HepG2 (cell line): ENCODE results near the gene OR2M5. TPM values are rescaled to one million over a fixed set of nuclear protein-coding genes. Genes with fewer than 3 reads are reported as not detected.

Experiments
- ATAC-seq: fragments of 200-7000 bp; cut with Tn5 transposase; 3 replicates; pipeline ENCODE4 v1.9.1; 2020; ENCODE audit warnings: mild to moderate bottlenecking, moderate library complexity
- BruUV-seq: library from RNA; stranded (reverse); fragments of 400-500 nt; replicated peaks from 2 replicates; lab custom pipeline; 2021; lab: Mats Ljungman, UMichigan
- CTCF ChIA-PET: fragments of 300-600 bp; formaldehyde crosslinking; extraction: SDS; loops from one replicate; lab custom pipeline; 2021; ENCODE audit warnings: low total read pairs, inconsistent platforms, low intra/inter-chr PET ratio; lab: Yijun Ruan, JAX
- POLR2A ChIA-PET: fragments of 350-600 bp; sonication (Branson Sonifier 250); formaldehyde crosslinking; loops from one replicate; lab custom pipeline; 2020; ENCODE audit warnings: antibody characterized with exemption, inconsistent platforms; lab: Yijun Ruan, JAX
- DNase-seq: peaks from one replicate; pipeline ENCODE4 v3.0.0-alpha.2; 2015; ENCODE audit warnings: low spot score
- FAIRE-seq: peaks from 3 replicates; lab custom pipeline; 2011; peaks lifted over from hg19 to GRCh38; lab: Jason Lieb, UNC
- H2AFZ ChIP-seq: one replicate; pipeline ENCODE4 v1.6.1; 2011; ENCODE audit warnings: low read length, inconsistent platforms
- H3K27ac ChIP-seq: fragments of 300-600 bp; 3 replicates; pipeline ENCODE4 v1.8.0; 2011; ENCODE audit warnings: mixed run types, mild to moderate bottlenecking, mixed read lengths, low read length, inconsistent platforms; ENCODE audit not compliant: insufficient read depth; ENCODE audit errors: extremely low read length
- H3K27me3 ChIP-seq, 2 experiments: fragments of 200-600 bp in 1 of 2; 2 replicates in 1 of 2; 3 replicates in 1 of 2; pipeline versions ENCODE4 v1.6.0 to v1.8.0; 2011; ENCODE audit warnings: low read length in 2 of 2, mild to moderate bottlenecking in 2 of 2, moderate library complexity in 2 of 2, inconsistent platforms in 1 of 2; ENCODE audit not compliant: insufficient read depth in 2 of 2, control insufficient read depth in 1 of 2
- H3K36me3 ChIP-seq, 2 experiments: fragments of 200-600 bp in 1 of 2; replicated peaks in 1 of 2; 2 replicates in 1 of 2; 3 replicates in 1 of 2; pipeline versions ENCODE4 v1.5.1 to v1.8.0; 2011; ENCODE audit warnings: low read length in 2 of 2, inconsistent platforms in 1 of 2; ENCODE audit not compliant: insufficient read depth in 2 of 2, control insufficient read depth in 1 of 2
- H3K4me1 ChIP-seq: 2 replicates; pipeline ENCODE4 v1.5.1; 2012; ENCODE audit warnings: low read length, inconsistent platforms; ENCODE audit not compliant: insufficient read depth
- H3K4me2 ChIP-seq: 2 replicates; pipeline ENCODE4 v1.6.0; 2011; ENCODE audit warnings: low read depth, low read length, inconsistent platforms
- H3K4me3 ChIP-seq, 3 experiments: fragments of 200-600 bp in 1 of 3; sonication (generic), shearing (Covaris generic) in 1 of 3; replicated peaks in 1 of 3; 2 replicates each; pipeline ENCODE4 v1.5.1; 2011 to 2016; ENCODE audit warnings: low read length in 3 of 3, inconsistent platforms in 2 of 3, low read depth in 2 of 3, mild to moderate bottlenecking in 2 of 3, control low read depth in 1 of 3, mixed read lengths in 1 of 3; ENCODE audit not compliant: insufficient read depth in 1 of 3
- H3K79me2 ChIP-seq: one replicate; pipeline ENCODE4 v1.6.1; 2011; ENCODE audit warnings: low read length, inconsistent platforms; ENCODE audit not compliant: insufficient read depth
- H3K9ac ChIP-seq: 2 replicates; pipeline ENCODE4 v1.6.0; 2011; ENCODE audit warnings: mild to moderate bottlenecking, low read depth, low read length, inconsistent platforms; ENCODE audit not compliant: insufficient read depth
- H3K9me3 ChIP-seq: 2 replicates; pipeline ENCODE4 v1.5.1; 2012; ENCODE audit warnings: mild to moderate bottlenecking, low read length
- H4K20me1 ChIP-seq: 2 replicates; pipeline ENCODE4 v1.6.0; 2011; ENCODE audit warnings: inconsistent platforms, mild to moderate bottlenecking, low read length, moderate library complexity; ENCODE audit not compliant: insufficient read depth
- ELF1 ChIP-seq: sonication (generic); formaldehyde crosslinking; IDR thresholded peaks from 2 replicates; pipeline ENCODE4 v1.4.0; 2020; ENCODE audit warnings: missing genetic modification reagents
- FIP1L1 ChIP-seq: fragments of 200-400 bp; formaldehyde crosslinking; IDR thresholded peaks from 2 replicates; pipeline ENCODE4 v1.6.1; 2018; ENCODE audit warnings: low read depth, mild to moderate bottlenecking, low read length, moderate library complexity, borderline replicate concordance; ENCODE audit not compliant: insufficient read depth
- FOXJ3 ChIP-seq: sonication (generic); formaldehyde crosslinking; IDR thresholded peaks from 2 replicates; pipeline ENCODE4 v1.4.0; 2020; ENCODE audit warnings: missing genetic modification reagents, mild to moderate bottlenecking, borderline replicate concordance
- HCFC1 ChIP-seq: fragments of 150-350 bp; IDR thresholded peaks from 2 replicates; pipeline ENCODE4 v1.6.1; 2014; ENCODE audit warnings: low read depth, low read length
- MEF2D ChIP-seq: sonication (generic); formaldehyde crosslinking; IDR thresholded peaks from 2 replicates; pipeline ENCODE4 v1.5.1; 2020; ENCODE audit warnings: mild to moderate bottlenecking, missing genetic modification reagents
- REL ChIP-seq: sonication (generic); formaldehyde crosslinking; conservative IDR thresholded peaks from 2 replicates; pipeline ENCODE4 v1.8.0; 2022; ENCODE audit warnings: mild to moderate bottlenecking, missing genetic modification reagents, moderate library complexity
- RNF2 ChIP-seq: fragments of 450-650 bp; conservative IDR thresholded peaks from 2 replicates; pipeline ENCODE4 v1.6.1; 2016; ENCODE audit warnings: low read depth
- SNRNP70 ChIP-seq: fragments of 200-400 bp; formaldehyde crosslinking; IDR thresholded peaks from 2 replicates; pipeline ENCODE4 v1.6.1; 2017; ENCODE audit warnings: mild to moderate bottlenecking, low read depth, low read length, moderate library complexity
- TP53 ChIP-seq: sonication (generic); formaldehyde crosslinking; conservative IDR thresholded peaks from 2 replicates; pipeline ENCODE4 v1.4.0; 2020; ENCODE audit warnings: missing genetic modification reagents
- ZBTB25 ChIP-seq: IDR thresholded peaks from 2 replicates; pipeline ENCODE4 v1.6.1; 2018; ENCODE audit warnings: missing genetic modification reagents
- ZNF260 ChIP-seq: sonication (generic); formaldehyde crosslinking; IDR thresholded peaks from 2 replicates; pipeline ENCODE4 v1.4.0; 2020; ENCODE audit warnings: missing genetic modification reagents, low read depth, mild to moderate bottlenecking, borderline replicate concordance
- ZNF512 ChIP-seq: sonication (generic); formaldehyde crosslinking; IDR thresholded peaks from 2 replicates; pipeline ENCODE4 v1.4.0; 2020; ENCODE audit warnings: mild to moderate bottlenecking, missing genetic modification reagents
- WGBS: methylation state at CpG from one replicate; pipeline ENCODE4 v1.1.6; 2017; ENCODE audit warnings: low lambda C conversion rate; 5-methylcytosine and 5-hydroxymethylcytosine counted together
- in situ Hi-C: cut with HindIII; loops from 2 replicates; pipeline ENCODE4 v1.10.0; 2017; ENCODE audit warnings: low pct_unique_long_range_greater_than_20kb; ENCODE audit not compliant: extremely low pct_ligation_motif_present
- intact Hi-C: fragments of 100-400 bp; cut with micrococcal nuclease; formaldehyde crosslinking; loops from one replicate; pipeline ENCODE4 v1.10.0; 2022; ENCODE audit not compliant: unreplicated experiment
- polyA plus RNA-seq, 8 experiments: library from polyadenylated mRNA; depleted of rRNA in 3 of 8; stranded (reverse) in 7 of 8; unstranded in 1 of 8; fragments of >200 nt; fragmentation: Illumina TruSeq in 4 of 8; extraction: Trizol in 4 of 8; gene quantifications; 2 replicates each; pipeline versions ENCODE4 v1.2.1 to v1.2.3, GENCODE V29; 2011 to 2016; ENCODE audit warnings: low read depth in 4 of 8, missing spikeins in 1 of 8, mixed read lengths in 1 of 8; ENCODE audit not compliant: insufficient read depth in 1 of 8
- total RNA-seq, 5 experiments: library from RNA; depleted of rRNA; stranded (reverse); fragments of >200 nt; fragmentation: Illumina TruSeq; extraction: Trizol; gene quantifications; 2 replicates each; pipeline ENCODE4 v1.2.3, GENCODE V29; 2016; ENCODE audit warnings: low read depth in 1 of 5
- TF ChIP-seq, protein P1 (sequence below), 2 experiments: sonication (generic) in 1 of 2; formaldehyde crosslinking in 1 of 2; IDR thresholded peaks; 2 replicates each; pipeline versions ENCODE4 v1.4.0 to v1.6.1; 2018 to 2020; ENCODE audit warnings: missing genetic modification reagents in 2 of 2, borderline replicate concordance in 1 of 2, low read depth in 1 of 2, mild to moderate bottlenecking in 1 of 2, missing biosample characterization in 1 of 2
- TF ChIP-seq, protein P2 (sequence below): sonication (generic); formaldehyde crosslinking; IDR thresholded peaks from 2 replicates; pipeline ENCODE4 v1.8.1; 2023; ENCODE audit warnings: mild to moderate bottlenecking, moderate library complexity, missing genetic modification reagents
- TF ChIP-seq, protein P3 (sequence below): sonication (generic); formaldehyde crosslinking; IDR thresholded peaks from 2 replicates; pipeline ENCODE4 v1.4.0; 2020; ENCODE audit warnings: mild to moderate bottlenecking, missing genetic modification reagents
- TF ChIP-seq, protein P4 (sequence below): sonication (generic); formaldehyde crosslinking; IDR thresholded peaks from 2 replicates; pipeline ENCODE4 v1.9.0; 2021; ENCODE audit warnings: missing genetic modification reagents, mild to moderate bottlenecking, borderline replicate concordance

OR2M5 gene
- total and polyA plus RNA-seq, 2 of the 13 experiments (the other 11 are each of a cell fraction or from before 2014, with no cell fraction given): not detected

DNA sequence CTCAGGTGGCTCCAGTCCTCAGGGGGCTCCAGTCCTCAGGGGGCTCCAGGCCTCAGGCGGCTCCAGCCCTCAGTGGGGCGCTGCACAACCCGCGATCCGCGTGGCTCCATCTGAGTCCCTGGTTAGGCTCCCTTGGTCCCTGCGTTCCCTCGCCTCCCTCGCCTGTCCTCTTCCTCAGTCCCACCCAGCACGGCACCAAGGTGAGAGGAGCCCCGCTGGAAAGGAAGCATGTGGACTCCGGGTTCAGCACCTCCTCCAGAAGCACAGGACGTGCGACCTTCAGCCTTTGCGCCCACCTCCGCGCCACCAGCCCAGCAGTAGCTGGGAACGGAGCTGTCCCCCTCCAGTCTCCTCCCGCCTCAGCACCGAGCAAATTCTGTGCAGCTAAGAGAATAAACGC is 8.1 kb upstream of the OR2M5 start:
- DNase-seq (no peak), FAIRE-seq (no peak), ATAC-seq (no peak)
- Histone ChIP-seq H3K9ac (no peak overlapping the region), H3K36me3 (no peaks in the 10 kb centered on the region), H3K4me3 (no peak overlapping the region), H3K4me2 (no peak overlapping the region), H2AFZ (no peak overlapping the region), H3K4me1 (no peaks in the 10 kb centered on the region), H3K27me3 (no peaks in the 10 kb centered on the region), H3K9me3 (peaks cover 67% of the 10 kb centered on the region), H3K79me2 (no peaks in the 10 kb centered on the region), H3K27ac (no peak overlapping the region), H4K20me1 (no peaks in the 10 kb centered on the region)
- TF ChIP-seq MEF2D (CRISPR knock-in tag) (no peak), TP53 (CRISPR knock-in tag) (no peak), ZBTB25 (CRISPR knock-in tag) (no peak), SNRNP70 (no peak), FIP1L1 (no peak), REL (no peak), FOXJ3 (no peak), ZNF260 (no peak), HCFC1 (no peak), ELF1 (CRISPR knock-in tag) (no peak), RNF2 (no peak), ZNF512 (CRISPR knock-in tag) (no peak)
- TF ChIP-seq, protein P1, sequence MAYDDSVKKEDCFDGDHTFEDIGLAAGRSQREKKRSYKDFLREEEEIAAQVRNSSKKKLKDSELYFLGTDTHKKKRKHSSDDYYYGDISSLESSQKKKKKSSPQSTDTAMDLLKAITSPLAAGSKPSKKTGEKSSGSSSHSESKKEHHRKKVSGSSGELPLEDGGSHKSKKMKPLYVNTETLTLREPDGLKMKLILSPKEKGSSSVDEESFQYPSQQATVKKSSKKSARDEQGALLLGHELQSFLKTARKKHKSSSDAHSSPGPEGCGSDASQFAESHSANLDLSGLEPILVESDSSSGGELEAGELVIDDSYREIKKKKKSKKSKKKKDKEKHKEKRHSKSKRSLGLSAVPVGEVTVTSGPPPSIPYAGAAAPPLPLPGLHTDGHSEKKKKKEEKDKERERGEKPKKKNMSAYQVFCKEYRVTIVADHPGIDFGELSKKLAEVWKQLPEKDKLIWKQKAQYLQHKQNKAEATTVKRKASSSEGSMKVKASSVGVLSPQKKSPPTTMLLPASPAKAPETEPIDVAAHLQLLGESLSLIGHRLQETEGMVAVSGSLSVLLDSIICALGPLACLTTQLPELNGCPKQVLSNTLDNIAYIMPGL (CRISPR knock-in tag; IDR thresholded peaks at IDR 0.05; ENCODE audit: borderline replicate concordance in 1 of 2, low read depth in 1 of 2): no peak
- TF ChIP-seq, protein P2, sequence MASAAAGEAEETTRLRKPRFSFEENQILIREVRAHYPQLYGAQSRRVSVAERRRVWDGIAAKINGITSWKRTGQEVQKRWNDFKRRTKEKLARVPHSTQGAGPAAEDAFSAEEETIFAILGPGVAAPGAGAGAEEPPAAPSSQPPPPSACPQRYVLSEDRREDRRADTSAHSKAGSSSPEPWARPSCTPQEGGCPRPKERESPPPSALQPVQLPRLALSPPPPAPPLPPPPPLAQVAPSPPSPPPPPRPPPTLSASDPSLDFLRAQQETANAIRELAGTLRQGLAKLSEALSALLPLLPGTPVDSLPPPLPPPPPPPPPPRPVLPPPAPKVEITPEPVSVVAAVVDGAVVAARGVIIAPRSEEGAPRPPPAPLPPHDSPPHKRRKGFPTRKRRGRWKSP (CRISPR knock-in tag): no peak
- TF ChIP-seq, protein P3, sequence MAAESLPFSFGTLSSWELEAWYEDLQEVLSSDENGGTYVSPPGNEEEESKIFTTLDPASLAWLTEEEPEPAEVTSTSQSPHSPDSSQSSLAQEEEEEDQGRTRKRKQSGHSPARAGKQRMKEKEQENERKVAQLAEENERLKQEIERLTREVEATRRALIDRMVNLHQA (CRISPR knock-in tag): no peak
- TF ChIP-seq, protein P4, sequence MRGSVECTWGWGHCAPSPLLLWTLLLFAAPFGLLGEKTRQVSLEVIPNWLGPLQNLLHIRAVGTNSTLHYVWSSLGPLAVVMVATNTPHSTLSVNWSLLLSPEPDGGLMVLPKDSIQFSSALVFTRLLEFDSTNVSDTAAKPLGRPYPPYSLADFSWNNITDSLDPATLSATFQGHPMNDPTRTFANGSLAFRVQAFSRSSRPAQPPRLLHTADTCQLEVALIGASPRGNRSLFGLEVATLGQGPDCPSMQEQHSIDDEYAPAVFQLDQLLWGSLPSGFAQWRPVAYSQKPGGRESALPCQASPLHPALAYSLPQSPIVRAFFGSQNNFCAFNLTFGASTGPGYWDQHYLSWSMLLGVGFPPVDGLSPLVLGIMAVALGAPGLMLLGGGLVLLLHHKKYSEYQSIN: no peak
- no TSS peak for BruUV-seq
- CTCF ChIA-PET: no interaction called here
- in situ Hi-C loops (no loop called here), intact Hi-C loops (no loop called here)
- POLR2A ChIA-PET: no interaction called here
- WGBS: 54% methylated on average over 17 of the region's 21 CpGs
